NK-92 (cell line): ENCODE measurements around the gene ATG7.
"Not testable (repeated sequence)": the region's sequence is repeated elsewhere in the genome, so short reads cannot be mapped to it uniquely, and the experiment has no call there.

Experiments
- DNase-seq: peaks from one replicate; lab custom pipeline; 2025; ENCODE audit not compliant: unreplicated experiment; lab: John Stamatoyannopoulos, UW

Gene ATG7

DNA sequence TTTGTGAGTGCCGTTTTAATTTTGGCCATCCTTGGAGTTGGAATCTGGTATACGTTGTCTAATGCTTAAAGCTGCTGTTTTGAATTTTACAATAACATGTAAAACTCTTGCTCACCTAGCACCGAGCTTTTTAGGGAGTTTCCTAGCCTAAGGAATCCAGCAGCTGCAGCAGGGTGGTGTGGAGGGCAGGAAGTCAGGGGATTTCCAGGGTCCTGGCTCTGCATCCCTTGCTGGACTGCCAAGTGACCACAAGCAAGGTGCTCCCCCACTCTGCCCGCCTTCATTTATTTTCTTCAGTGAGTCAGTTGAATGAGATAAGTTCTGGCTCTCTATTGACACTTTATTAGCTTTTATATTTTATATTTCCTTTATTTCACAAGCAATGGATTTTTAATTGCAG lies 113.7 kb downstream of the ATG7 start:
- DNase-seq, result no peak

- no peak for DNase-seq
Measured at GRCh38 chr3:11386465-11387113, 114.4 kb downstream of the ATG7 start.

DNA sequence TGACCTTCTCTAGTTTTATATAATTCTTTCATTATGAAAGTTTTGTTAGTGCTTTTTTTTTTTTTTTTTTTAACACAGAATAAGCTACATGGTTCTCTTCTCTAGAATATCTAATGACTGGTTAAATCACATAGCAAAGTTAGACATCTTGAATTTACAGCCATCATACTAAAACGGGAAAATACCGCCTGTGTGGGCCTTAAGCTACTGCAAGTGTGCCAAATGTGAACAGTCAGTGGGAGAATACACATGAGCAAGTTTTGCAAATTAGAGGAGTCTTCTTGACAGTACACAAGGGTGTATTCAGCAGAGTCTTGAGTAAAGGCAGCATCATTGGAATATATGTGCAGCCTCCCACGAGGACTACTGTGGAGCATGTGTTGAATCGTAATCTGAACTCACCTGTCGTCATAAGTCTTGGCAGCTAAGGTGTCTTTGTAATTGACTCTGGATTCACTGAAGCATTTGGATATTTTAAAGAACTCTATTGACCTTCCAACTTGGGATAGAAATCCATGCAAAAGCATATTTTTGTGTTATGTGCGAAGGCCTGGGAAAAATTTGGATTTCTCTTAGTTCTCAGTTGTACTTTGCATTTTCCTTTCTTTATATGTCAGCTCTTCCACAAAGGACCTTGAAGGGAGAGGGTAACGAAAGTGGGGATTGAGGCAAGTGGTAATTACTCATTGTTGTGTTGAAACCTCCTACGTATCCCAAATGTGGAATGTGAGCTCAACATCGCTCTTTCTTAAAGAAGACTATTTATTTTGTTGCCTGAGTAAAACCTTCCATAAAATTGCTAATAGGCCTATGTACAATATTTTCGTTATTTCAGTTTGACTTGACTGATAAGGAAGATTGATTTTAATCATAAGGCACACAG lies 117.4 kb downstream of the ATG7 start:
- DNase-seq, result no peak

- no peak for DNase-seq
Measured at GRCh38 chr3:11390411-11391131, 118.4 kb downstream of the ATG7 start.

- DNase-seq, result no peak
Measured at GRCh38 chr3:11391174-11391879, 119.1 kb downstream of the ATG7 start.

DNA sequence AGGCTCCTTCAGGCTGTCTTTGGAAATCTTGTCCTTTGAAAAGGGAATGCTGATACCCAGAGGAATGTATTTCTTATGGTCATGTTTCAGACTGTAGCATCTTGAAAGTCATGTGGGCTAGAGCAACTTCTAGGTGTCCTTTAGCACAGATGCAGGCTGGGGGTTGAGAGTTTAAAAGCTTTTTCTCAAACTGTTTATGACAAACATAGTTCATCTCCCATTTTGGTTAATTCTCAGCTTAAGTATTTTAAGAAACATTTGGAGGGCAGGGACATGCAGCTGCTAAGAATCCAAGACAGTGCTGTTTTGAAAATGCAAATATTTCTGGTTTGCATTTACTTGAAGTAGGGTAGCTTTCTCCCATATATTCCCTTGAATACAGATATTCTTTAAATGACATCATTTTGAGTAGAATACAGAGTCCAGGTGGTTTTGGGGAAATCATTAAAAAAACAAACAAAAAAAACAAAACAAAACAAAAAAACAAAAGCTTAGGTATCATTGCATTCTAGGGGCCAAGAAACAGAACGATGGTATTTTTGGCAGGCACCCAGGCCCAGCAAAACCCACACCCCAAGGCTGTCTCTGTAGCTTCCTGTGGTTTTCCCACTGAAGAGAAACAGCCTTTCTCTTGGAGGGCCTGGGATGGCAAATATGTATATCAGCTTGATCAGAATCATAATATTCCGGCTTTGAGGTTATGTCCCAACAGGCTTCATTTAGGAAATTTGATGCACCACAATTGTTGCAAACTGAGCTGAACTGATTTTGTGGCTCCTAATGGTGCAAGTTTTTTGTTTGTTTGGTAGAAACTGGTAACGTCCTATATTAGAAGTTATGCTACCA lies 120.0 kb downstream of the ATG7 start:
- no peak for DNase-seq

DNA sequence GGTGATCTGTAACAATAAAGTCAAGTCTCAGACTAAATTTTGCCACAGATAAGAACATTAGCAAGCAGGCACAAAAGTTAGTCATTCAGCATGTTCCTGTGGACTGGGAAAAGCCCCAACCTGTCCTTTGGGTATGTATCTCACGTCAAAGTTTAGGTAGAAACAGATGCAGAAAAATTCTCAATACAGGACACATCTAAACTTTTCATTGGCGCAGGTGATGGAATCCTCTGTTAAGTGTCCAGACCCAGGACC lies 120.6 kb downstream of the ATG7 start:
- no peak for DNase-seq

DNA sequence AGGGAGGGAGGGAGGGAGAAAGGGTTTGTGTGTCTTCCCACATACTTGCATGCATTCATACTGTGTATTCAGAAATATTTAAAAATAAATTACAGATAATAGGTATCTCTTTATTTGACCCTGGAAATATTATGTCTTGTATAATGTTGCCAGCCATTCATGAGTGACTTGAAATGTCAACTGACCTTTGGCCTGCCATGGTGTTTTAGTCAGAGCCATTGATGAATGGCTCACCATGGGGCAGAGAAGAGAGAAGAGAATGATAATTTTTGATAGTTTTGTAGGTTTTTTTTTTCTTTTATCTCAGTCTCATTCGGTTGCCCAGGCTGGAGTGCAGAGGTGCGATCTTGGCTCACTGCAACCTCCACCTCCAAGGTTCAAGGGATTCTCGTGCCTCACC lies 121.2 kb downstream of the ATG7 start:
- DNase-seq, result no peak

- no peak for DNase-seq
Measured at GRCh38 chr3:11394392-11394791, 122.2 kb downstream of the ATG7 start.

- DNase-seq, result no peak
Measured at GRCh38 chr3:11400213-11400612, 128.0 kb downstream of the ATG7 start.

DNA sequence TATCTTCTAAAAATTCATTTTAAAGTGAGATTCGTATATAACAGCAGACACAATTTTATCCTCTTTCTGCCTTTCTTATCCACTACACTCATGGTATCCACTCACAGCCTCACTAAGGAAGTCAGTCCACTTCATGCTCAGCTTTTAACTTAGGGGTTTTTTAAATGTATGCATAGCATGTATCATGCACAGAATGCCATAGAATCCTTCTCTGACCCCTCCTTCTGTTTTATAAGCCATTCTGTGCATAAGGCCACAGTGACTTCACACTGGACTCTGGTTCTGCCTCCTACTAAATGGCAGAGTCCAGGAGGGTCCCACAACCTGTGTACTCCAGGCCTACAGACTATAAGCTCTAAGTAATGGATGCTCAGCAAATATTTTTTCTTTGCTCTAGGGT lies 129.2 kb downstream of the ATG7 start:
- DNase-seq, result no peak

GRCh38 chr3:11405323-11405722 lies 133.1 kb downstream of the ATG7 start:
- DNase-seq, result no peak

DNA sequence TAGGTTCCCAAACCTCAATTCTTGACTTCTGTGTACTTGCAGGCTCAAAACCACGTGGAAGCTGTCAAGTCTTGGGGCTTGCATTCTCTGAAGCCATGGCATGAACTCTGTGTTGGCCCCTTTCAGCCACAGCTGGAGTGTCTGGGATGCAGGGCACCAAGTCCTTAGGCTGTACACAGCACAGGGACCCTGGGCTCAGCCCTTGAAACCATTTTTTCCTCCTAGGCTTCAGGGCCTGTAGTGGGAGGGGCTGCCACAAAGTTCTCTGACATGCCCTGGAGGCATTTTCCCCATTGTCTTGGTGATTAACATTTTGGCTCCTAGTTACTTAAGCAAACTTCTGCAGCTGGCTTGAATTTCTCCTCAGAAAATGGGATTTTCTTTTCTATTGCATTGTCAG lies 135.4 kb downstream of the ATG7 start:
- no peak for DNase-seq

- DNase-seq, result not testable (repeated sequence)
Measured at GRCh38 chr3:11408324-11408859, 136.2 kb downstream of the ATG7 start.

DNA sequence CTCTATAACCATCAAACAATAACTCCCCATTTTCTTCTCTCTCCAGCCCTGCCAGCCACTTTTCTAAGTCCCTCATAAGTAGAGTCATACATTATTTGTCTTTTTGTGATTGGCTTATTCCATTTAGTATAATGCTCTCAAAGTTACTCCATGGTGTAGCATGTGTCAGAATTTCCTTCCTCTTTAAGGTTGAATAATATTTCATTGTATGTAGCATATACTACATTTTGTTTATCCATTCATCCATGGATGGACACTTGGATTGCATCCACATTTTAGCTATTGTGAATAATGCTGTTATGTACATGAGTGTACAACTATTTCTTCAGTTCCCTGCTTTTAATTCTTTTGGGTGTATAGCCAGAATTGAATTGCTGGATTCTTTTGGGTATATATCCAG lies 138.4 kb downstream of the ATG7 start:
- DNase-seq, result no peak

DNA sequence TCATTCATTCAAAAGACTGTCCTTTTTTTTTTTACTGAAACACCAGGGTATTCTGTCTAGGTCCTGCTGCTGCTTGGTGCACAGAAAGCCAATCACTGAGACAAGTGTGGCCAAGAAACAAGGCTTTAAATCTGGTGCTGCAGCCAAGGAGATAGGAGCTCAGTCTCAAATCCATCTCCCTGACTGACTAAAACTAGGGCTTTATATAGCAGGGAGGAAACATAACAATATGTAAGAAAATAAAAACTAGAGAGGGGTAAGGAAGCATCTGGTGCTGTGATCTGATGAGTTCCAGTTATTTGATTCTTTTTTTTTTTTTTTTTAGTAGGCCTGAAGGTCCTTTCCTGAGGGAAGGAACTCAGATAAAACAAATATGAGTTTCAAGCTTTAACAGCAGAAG lies 139.8 kb downstream of the ATG7 start:
- no peak for DNase-seq

DNA sequence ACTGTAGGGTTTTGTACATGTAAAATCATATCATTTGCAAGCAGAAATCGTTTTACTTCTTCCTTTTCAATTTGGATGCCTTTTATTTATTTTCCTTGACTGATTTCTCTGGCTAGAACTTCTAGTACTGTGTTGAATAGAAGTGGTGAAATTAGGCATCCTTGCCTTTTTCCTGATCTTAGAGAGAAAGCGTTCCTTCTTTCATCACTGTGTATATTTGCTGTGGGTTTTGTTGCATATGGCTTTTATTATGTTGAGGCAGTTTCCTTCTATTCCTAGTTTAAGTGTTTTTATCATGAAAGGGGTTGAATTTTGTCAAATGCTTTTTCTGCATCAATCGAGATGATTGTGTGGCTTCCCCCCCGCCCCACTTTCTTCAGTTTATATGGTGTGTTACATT lies 140.9 kb downstream of the ATG7 start:
- DNase-seq, result no peak

GRCh38 chr3:11415099-11415498 lies 142.9 kb downstream of the ATG7 start:
- no peak for DNase-seq

DNA sequence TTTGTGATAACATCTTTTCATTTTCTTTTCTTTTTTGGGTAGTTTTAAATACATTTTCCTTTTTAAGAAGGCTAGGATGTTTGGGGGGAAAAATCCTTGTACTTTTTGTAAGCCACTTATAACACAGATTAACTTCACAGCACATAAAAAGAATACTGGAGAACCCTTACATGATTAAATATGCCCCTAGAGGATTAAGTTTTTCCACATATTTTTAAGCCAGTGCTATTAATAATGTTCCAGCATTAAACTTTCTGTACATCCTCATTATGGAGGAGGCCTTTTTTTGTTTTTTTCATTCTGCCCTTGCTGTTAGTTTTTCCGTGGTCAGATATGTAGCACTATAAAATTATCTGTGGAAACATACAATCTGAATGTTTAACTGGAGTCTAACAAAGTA lies 147.9 kb downstream of the ATG7 start:
- DNase-seq, result no peak

DNA sequence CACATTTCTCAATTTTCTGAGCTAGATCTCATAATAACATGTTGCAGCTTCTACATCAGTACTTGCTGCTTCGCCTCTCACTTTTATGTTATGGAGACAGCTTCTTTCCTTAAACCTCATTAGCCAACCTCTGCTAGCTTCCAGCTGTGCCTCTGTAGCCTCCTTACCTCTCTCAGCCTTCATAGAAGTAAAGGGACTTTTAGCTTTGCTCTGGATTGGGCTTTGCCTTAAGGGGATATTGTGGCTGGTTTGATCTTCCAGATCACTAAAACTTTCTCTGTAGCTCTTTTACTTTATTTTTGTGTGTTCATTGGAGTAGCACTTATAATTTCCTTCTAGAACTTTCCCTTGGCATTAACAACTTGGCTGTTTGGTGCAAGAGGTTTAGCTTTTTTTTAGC lies 150.1 kb downstream of the ATG7 start:
- no peak for DNase-seq
